Adrenal gland (tissue), 12 donors: ENCODE measurements around the gene WFDC10A. TPM values are rescaled to one million over a fixed set of nuclear protein-coding genes. Genes with fewer than 3 reads are reported as not detected.

Experiments
- DNase-seq, 7 donors: peaks; one replicate each; pipeline ENCODE4 v3.0.0-alpha.2; 2019 to 2020
- H3K27ac ChIP-seq, 5 donors: fragments of 200-600 bp; sonication (generic) in 4 of 5; 1 replicate in 3 of 5; 2 replicates in 2 of 5; pipeline versions ENCODE4 v1.5.1 to v1.8.0; 2016 to 2020; ENCODE audit warnings: mild to moderate bottlenecking in 1 of 5
- H3K27me3 ChIP-seq: fragments of 200-600 bp; 2 replicates; pipeline ENCODE4 v1.8.0; 2021
- H3K36me3 ChIP-seq, 2 donors: fragments of 200-600 bp; replicated peaks in 1 of 2; 1 replicate in 1 of 2; 2 replicates in 1 of 2; pipeline versions ENCODE4 v1.5.1 to v1.8.0; 2018 to 2022
- H3K4me1 ChIP-seq, 2 donors: fragments of 200-600 bp; replicated peaks in 1 of 2; 1 replicate in 1 of 2; 2 replicates in 1 of 2; pipeline versions ENCODE4 v1.5.1 to v1.8.0; 2018 to 2021
- H3K4me3 ChIP-seq, 4 donors: fragments of 200-600 bp; sonication (generic) in 3 of 4; one replicate each; pipeline ENCODE4 v1.5.1; 2016 to 2018
- H3K9me3 ChIP-seq, 3 donors: fragments of 200-600 bp; sonication (generic) in 1 of 3; replicated peaks in 1 of 3; 1 replicate in 2 of 3; 2 replicates in 1 of 3; pipeline versions ENCODE4 v1.5.1 to v1.8.0; 2016 to 2021
- POLR2A ChIP-seq, 2 donors: fragments of 450-650 bp; IDR thresholded peaks; one replicate each; pipeline ENCODE4 v1.6.1; 2017; ENCODE audit warnings: antibody characterized with exemption in 2 of 2, mild to moderate bottlenecking in 2 of 2, moderate library complexity in 1 of 2
- WGBS, 4 donors: extraction: QIAGEN DNeasy Blood & Tissue Kit in 2 of 4; methylation state at CpG; one replicate each; pipeline versions ENCODE4 v1.1.5 to v1.1.7; 2013 to 2017; 5-methylcytosine and 5-hydroxymethylcytosine counted together
- intact Hi-C, 2 donors: fragments of 100-400 bp; cut with DNase I; formaldehyde crosslinking; loops; one replicate each; pipeline versions ENCODE4 v1.14.1 to v1.15.0; 2022 to 2023
- polyA plus RNA-seq, 3 donors: library from polyadenylated mRNA; stranded (reverse); fragments of 200-250 nt in 2 of 3; fragments of 350-450 nt in 1 of 3; fragmentation: Illumina TruSeq in 1 of 3; extraction: RNeasy Lipid Tissue Mini Kit (QIAGEN cat#74804) in 1 of 3; gene quantifications; one replicate each; pipeline ENCODE4 v1.2.3, GENCODE V29; 2013 to 2014
- total RNA-seq, 9 donors: library from RNA; depleted of rRNA in 4 of 9; stranded (reverse); fragments of >200 nt in 4 of 9; fragments of 120-200 nt in 1 of 9; fragmentation: NEBNext Ultra II Directional in 1 of 9; extraction: Animal tissue kit (Norgen Biotek cat#: 25700) in 1 of 9; gene quantifications; one replicate each; pipeline versions ENCODE4 v1.1.0 to v1.2.4, GENCODE V29; 2013 to 2023
- TF ChIP-seq, protein P1 (sequence below), 6 experiments: fragments of 450-650 bp in 4 of 6; fragments of 200-600 bp in 2 of 6; sonication (generic) in 1 of 6; IDR thresholded peaks; 1 replicate in 5 of 6; 2 replicates in 1 of 6; pipeline versions ENCODE4 v1.5.1 to v1.8.0; 2016 to 2021; ENCODE audit warnings: antibody characterized with exemption in 6 of 6, mild to moderate bottlenecking in 2 of 6, moderate library complexity in 1 of 6
- donor health status: healthy with polysubstance abuse.
- donor health status: Bipolar disorder and iron deficiency.
- donor health status: DM: yes; HTN: yes; CAD: no.
- donor health status: DM: no; HTN: no; CAD: no.
- donor health status: DM: no; HTN: no; CAD: no.
- donor health status: DM: yes; HTN: yes; CAD: no.

WFDC10A gene
- total and polyA plus RNA-seq, 12 donors, result not detected

DNA sequence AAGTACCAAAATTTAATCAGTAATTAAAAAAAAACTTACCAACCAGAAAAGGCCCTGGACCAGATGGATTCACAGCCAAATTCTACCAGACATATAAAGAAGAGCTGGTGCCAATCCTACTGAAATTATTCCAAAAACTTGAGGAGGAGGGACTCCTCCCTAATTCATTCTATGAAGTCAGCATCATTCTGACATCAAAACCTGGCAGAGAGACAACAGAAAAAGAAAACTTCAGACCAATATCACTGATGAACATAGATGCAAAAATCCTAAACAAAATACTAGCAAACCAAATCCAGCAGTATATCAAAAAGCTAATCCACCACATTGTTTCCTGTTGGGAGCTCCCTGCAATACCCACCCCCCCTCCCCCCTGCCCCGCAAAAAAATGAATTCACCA lies 40.6 kb downstream of the WFDC10A start, which contains the start of gene WFDC11:
Gene WFDC11 (minus strand): TSS at position 101 of the 400 bp plus-strand sequence. CDS start 19,639 bp downstream, outside the sequence.
- H3K27ac ChIP-seq, result no peak within 1 kb of the TSS
- H3K36me3 ChIP-seq, result no peaks in the 10 kb centered on the region
- H3K4me1 ChIP-seq, result no peaks in the 10 kb centered on the region
- H3K27me3 ChIP-seq, result peaks cover 4% of the 10 kb centered on the region
- no peaks in the 10 kb centered on the region for H3K9me3 ChIP-seq
- no peak for DNase-seq
- no peak for TF ChIP-seq POLR2A (IDR thresholded peaks at IDR 0.05)
- TF ChIP-seq, protein P1, sequence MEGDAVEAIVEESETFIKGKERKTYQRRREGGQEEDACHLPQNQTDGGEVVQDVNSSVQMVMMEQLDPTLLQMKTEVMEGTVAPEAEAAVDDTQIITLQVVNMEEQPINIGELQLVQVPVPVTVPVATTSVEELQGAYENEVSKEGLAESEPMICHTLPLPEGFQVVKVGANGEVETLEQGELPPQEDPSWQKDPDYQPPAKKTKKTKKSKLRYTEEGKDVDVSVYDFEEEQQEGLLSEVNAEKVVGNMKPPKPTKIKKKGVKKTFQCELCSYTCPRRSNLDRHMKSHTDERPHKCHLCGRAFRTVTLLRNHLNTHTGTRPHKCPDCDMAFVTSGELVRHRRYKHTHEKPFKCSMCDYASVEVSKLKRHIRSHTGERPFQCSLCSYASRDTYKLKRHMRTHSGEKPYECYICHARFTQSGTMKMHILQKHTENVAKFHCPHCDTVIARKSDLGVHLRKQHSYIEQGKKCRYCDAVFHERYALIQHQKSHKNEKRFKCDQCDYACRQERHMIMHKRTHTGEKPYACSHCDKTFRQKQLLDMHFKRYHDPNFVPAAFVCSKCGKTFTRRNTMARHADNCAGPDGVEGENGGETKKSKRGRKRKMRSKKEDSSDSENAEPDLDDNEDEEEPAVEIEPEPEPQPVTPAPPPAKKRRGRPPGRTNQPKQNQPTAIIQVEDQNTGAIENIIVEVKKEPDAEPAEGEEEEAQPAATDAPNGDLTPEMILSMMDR (IDR thresholded peaks at IDR 0.05), result no peak
- intact Hi-C loops, result no loop called here
- 63 to 78% (median 70%) methylated on average over 1 of the region's 1 CpG for WGBS, 4 donors
- H3K4me3 ChIP-seq, result no peak within 1 kb of the TSS

DNA sequence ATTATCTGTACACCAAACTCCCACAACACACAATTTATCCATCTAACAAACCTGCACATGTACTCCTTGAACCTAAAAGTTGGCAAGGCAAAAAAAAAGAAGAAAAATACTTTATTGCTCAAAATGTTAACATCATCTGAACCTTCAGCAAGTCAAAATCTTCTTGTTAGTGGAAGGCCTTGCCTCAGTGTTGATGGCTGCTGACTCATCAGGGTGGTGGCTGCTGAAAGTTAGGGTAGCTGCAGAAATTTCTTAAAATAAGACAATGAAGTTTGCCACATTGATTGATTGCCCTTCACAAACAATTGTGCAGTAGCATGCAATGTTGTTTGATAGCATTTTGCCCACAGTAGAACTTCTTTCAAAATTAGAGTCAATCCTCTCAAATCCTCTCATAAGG lies 43.2 kb downstream of the WFDC10A start:
- no peak overlapping the region for H3K4me3 ChIP-seq
- H3K4me1 ChIP-seq, result no peaks in the 10 kb centered on the region
- intact Hi-C loops, result no loop called here
- DNase-seq, result no peak
- H3K9me3 ChIP-seq, result no peaks in the 10 kb centered on the region
- no peaks in the 10 kb centered on the region for H3K36me3 ChIP-seq
- TF ChIP-seq, protein P1 (IDR thresholded peaks at IDR 0.05), result no peak
- TF ChIP-seq POLR2A (IDR thresholded peaks at IDR 0.05), result no peak
- peaks cover 4% of the 10 kb centered on the region for H3K27me3 ChIP-seq
- H3K27ac ChIP-seq, result no peak overlapping the region

DNA sequence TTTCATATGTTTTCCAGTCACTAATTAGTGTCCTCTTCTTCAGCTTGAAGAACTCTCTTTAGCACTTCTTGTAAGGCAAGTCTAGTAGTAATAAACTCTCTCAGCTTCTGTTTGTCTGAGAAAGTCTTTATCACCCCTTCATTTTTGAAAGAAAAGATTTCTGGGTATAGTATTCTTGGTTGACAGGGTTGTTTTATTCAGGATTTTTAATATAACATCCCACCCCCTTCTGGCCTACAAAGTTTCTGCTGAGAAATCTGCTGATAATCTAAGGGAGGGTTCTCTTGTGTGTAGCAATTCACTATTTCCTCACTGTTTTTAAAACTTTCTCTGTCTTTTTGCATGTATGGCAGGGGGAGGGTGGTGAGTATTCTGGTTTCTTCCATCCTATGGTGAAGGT lies 50.1 kb downstream of the WFDC10A start:
- Histone ChIP-seq H3K27me3 (no peaks in the 10 kb centered on the region), H3K27ac (no peak overlapping the region), H3K36me3 (no peaks in the 10 kb centered on the region), H3K4me1 (no peaks in the 10 kb centered on the region), H3K4me3 (no peak overlapping the region), H3K9me3 (peaks cover 0 to 7% (median 0%) of the 10 kb centered on the region in 3 donors)
- DNase-seq, result no peak
- intact Hi-C loops, result no loop called here
- TF ChIP-seq, protein P1 (IDR thresholded peaks at IDR 0.05), result no peak
- no peak for TF ChIP-seq POLR2A (IDR thresholded peaks at IDR 0.05)

Other genes with a start within 250 kb of the WFDC10A start
- 10 to 100 TPM in 8 of 9 donors, 1 to 10 TPM in 1; 2.1 to 71.1 (median 29.5) TPM for gene DBNDD2, start 221.4 kb upstream of the WFDC10A start, total RNA-seq
- 10 to 100 TPM; 21.6 to 52.1 (median 34.8) TPM for gene DBNDD2, start 221.4 kb upstream of the WFDC10A start, polyA plus RNA-seq
- gene PIGT, start 213.6 kb upstream of the WFDC10A start, total RNA-seq, result 100 to 1,000 TPM in 6 of 9 donors, 10 to 100 TPM in 3; 76.0 to 202 (median 117) TPM
- 100 to 1,000 TPM in 1 of 3 donors, 10 to 100 TPM in 2; 45.2 to 121 (median 99.7) TPM for gene PIGT, start 213.6 kb upstream of the WFDC10A start, polyA plus RNA-seq
- gene WFDC2, start 160.0 kb upstream of the WFDC10A start, total RNA-seq, result under 1 TPM in 2 of 9 donors, not detected in 7; 0.33 to 0.42 TPM
- gene WFDC2, start 160.0 kb upstream of the WFDC10A start, polyA plus RNA-seq, result 1 to 10 TPM in 2 of 3 donors, under 1 TPM in 1; 0.37 to 1.9 (median 1.6) TPM
- gene SPINT3, start 114.1 kb upstream of the WFDC10A start, total RNA-seq, result not detected
- not detected for gene SPINT3, start 114.1 kb upstream of the WFDC10A start, polyA plus RNA-seq
- not detected for gene WFDC6, start 90.3 kb upstream of the WFDC10A start, total RNA-seq
- not detected for gene WFDC6, start 90.3 kb upstream of the WFDC10A start, polyA plus RNA-seq
- gene EPPIN, start 82.3 kb upstream of the WFDC10A start, total RNA-seq, result not detected
- gene EPPIN, start 82.3 kb upstream of the WFDC10A start, polyA plus RNA-seq, result not detected
- gene WFDC8, start 50.5 kb upstream of the WFDC10A start, total RNA-seq, result not detected
- not detected for gene WFDC8, start 50.5 kb upstream of the WFDC10A start, polyA plus RNA-seq
- not detected for gene WFDC9, start 1.5 kb downstream of the WFDC10A start, total RNA-seq
- gene WFDC9, start 1.5 kb downstream of the WFDC10A start, polyA plus RNA-seq, result not detected
- gene WFDC11, start 40.5 kb downstream of the WFDC10A start, total RNA-seq, result not detected
- not detected for gene WFDC11, start 40.5 kb downstream of the WFDC10A start, polyA plus RNA-seq
- gene WFDC13, start 72.3 kb downstream of the WFDC10A start, total RNA-seq, result not detected
- gene WFDC13, start 72.3 kb downstream of the WFDC10A start, polyA plus RNA-seq, result not detected
- not detected for gene WFDC10B, start 75.3 kb downstream of the WFDC10A start, total RNA-seq
- gene WFDC10B, start 75.3 kb downstream of the WFDC10A start, polyA plus RNA-seq, result not detected
- gene SPINT4, start 92.6 kb downstream of the WFDC10A start, total RNA-seq, result not detected
- gene SPINT4, start 92.6 kb downstream of the WFDC10A start, polyA plus RNA-seq, result not detected
- gene WFDC3, start 162.1 kb downstream of the WFDC10A start, total RNA-seq, result 1 to 10 TPM in 2 of 9 donors, under 1 TPM in 1, not detected in 6; 0.22 to 1.9 (median 1.8) TPM
- gene WFDC3, start 162.1 kb downstream of the WFDC10A start, polyA plus RNA-seq, result 1 to 10 TPM in 2 of 3 donors, not detected in 1; 1.3 to 3.1 TPM
- gene DNTTIP1, start 162.2 kb downstream of the WFDC10A start, total RNA-seq, result 10 to 100 TPM; 12.1 to 31.4 (median 27.3) TPM
- 10 to 100 TPM; 34.5 to 49.4 (median 38.4) TPM for gene DNTTIP1, start 162.2 kb downstream of the WFDC10A start, polyA plus RNA-seq
- gene UBE2C, start 182.9 kb downstream of the WFDC10A start, total RNA-seq, result 10 to 100 TPM in 1 of 9 donors, 1 to 10 TPM in 7, under 1 TPM in 1; 0.79 to 43.3 (median 2.2) TPM
- gene UBE2C, start 182.9 kb downstream of the WFDC10A start, polyA plus RNA-seq, result 1 to 10 TPM; 3.8 to 4.9 (median 4.7) TPM
- 1 to 10 TPM in 7 of 9 donors, not detected in 2; 1.4 to 8.4 (median 2.8) TPM for gene TNNC2, start 197.6 kb downstream of the WFDC10A start, total RNA-seq
- gene TNNC2, start 197.6 kb downstream of the WFDC10A start, polyA plus RNA-seq, result 10 to 100 TPM in 1 of 3 donors, 1 to 10 TPM in 2; 4.3 to 16.9 (median 8.2) TPM
- gene SNX21, start 204.1 kb downstream of the WFDC10A start, total RNA-seq, result 100 to 1,000 TPM in 3 of 9 donors, 10 to 100 TPM in 6; 61.6 to 183 (median 97.5) TPM
- gene SNX21, start 204.1 kb downstream of the WFDC10A start, polyA plus RNA-seq, result 10 to 100 TPM; 35.1 to 66.3 (median 43.9) TPM
- 100 to 1,000 TPM in 1 of 9 donors, 10 to 100 TPM in 8; 34.6 to 134 (median 74.5) TPM for gene ACOT8, start 227.7 kb downstream of the WFDC10A start, total RNA-seq
- 10 to 100 TPM; 33.7 to 78.8 (median 49.3) TPM for gene ACOT8, start 227.7 kb downstream of the WFDC10A start, polyA plus RNA-seq
- 10 to 100 TPM in 1 of 9 donors, 1 to 10 TPM in 8; 3.7 to 19.5 (median 6.4) TPM for gene ZSWIM3, start 227.9 kb downstream of the WFDC10A start, total RNA-seq
- 1 to 10 TPM; 2.9 to 4.2 (median 3.1) TPM for gene ZSWIM3, start 227.9 kb downstream of the WFDC10A start, polyA plus RNA-seq